Measurements from ENCODE around the gene CPS1.

CPS1 gene

DNA sequence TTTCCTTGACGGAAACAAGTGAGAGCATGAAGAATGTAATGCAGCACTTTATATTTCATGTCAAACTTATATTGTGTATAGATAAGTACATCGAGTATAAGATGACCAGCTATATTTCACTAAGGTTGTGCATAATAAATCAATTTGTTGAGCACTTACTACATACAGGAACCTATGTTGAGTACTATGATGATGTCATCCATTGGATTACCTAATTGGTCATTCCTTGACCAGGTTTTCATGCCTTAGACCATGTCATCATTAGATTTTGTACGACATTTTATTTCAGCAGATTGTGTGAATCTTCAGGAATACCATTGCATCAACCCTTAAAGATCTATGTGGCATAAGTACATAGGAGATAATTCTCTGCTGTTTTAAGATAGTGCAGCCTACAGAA is 119.7 kb downstream of the CPS1 start:
- DNase-seq (ENCODE audit: low read depth, low spot score), result no peak

DNA sequence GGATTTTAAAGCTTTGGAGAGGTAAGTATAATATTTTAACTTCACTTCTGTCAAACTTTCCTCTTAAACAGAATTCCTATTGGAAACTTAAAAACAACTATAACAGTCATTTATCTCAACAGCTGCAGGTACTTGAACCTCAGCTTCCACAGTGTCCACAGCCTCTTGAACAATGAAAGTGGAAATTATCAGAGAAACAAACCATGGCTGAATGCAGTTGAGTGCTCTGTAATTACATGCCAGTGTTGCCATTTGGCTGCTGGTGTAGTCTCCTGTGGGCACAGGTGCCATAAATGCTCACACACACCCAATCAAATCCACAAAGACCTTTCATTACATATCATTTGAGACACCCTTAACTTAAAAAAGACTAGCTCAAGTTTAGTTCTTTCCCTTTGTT is 125.1 kb downstream of the CPS1 start:
- no peak for DNase-seq (ENCODE audit: low read depth, low spot score)

DNA sequence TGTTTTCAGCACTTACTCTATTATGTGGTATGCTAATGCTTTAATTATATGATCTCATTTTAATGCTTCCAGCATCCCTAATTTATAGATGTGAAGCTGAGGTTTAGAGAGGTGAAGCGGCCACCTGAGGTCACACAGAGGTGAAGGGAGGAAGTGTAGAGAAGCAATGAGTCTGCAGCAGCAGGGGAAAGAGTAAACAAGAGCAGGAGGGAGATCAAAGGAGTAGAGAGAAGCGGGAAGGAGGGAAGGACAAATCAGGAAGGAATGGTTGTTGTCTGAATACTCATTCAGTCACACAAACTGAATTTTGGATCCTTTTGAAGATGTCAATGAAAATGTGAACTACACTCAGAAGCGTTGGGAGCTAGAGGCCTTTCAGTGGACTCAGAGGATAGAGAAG is 130.0 kb downstream of the CPS1 start:
- DNase-seq (ENCODE audit: low read depth, low spot score), result no peak

DNA sequence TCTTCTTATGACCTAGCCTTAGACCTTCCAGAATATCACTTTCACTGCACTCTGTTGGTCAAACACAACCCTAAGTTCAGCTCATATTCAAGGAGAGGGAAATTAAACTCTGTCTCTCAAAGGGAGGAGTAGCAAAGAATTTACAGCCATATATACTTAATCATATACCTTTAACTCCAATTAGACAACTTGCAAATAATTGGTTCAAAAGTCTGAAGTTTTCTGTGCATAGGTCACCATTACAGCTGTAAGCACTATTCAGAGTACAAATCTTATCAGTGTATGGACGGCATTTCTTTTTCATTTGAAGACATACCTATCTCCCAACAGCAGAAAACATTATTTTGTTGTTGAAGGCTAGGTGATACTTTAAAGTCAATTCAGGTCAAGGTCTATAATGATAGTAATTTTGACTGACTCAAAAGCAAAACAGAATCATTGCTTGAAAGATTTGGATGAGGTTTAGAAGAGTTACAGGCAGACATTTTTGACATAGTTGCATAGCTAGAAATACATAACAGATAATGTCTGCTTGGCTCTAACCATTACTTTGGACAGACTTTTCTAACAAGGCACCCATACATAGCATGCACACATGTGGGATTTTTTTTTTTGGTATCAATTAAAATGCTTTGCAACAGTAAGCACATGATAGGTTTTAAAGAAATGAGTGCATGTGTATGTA is 131.5 kb downstream of the CPS1 start:
- DNase-seq (ENCODE audit: low read depth, low spot score), result no peak

DNA sequence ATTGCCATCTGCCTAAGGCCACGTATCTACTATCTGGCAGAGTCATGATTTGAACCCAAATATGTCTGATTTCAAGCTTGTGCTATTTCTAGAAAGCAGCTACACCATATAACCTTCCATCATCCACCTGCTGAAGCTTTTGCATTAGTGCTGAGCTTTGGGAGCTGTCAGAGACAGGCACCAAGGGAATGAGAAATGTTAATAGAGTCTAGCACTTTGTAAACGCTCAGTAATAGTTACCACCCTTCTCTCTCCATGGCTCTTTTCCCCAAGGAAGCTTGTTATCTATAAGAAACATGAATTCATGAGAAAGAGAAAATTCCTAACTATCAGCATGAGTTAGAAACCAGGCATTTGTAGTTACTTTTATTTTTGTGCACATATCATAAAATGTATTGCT is 151.5 kb downstream of the CPS1 start:
- no peak for DNase-seq (ENCODE audit: low read depth, low spot score)

DNA sequence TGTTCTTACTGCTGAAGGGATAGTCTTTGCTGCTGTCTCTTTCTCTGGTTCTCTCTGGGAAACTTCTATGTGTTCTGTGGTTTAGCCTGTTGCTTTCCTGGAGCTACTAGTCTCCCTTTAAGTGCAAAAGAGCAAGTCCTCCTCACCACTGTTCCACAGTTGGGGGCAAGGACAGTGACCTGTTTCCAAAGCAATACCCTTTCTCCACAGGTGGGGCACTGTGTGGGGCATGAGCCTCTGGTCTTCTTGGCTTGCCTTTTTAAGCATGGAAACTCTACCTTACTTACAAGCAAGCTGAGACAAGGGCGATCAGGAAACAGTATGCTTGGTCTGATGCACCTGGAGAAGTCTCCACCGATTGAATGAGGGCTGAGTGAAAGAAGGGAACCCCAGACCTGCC is 156.7 kb downstream of the CPS1 start:
- DNase-seq (ENCODE audit: low read depth, low spot score), result no peak

DNA sequence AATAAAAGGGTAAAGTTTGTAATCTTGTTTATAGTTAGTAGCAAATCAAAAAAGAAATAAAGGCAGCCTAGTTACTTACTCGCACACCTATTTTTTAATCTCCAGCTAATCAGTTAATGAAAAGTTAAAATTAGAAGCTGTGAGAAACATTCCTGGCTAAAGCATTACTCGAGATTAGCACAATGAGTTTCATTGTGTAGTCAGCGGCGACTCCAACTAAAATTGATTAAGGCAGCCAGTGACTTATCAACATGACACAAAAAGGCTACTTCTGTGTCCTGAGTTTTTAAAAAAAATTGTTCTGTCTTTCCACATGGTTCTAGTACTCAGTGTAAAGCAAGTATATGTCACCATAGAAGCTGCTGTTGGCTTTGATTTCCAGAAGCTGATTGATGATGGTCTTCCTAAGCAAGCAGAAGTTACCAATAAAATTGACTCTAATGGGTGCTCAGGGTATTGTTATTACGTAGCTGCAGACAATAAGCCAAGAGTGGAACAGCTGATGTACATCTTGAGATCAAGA is 159.2 kb downstream of the CPS1 start:
- no peak for DNase-seq (ENCODE audit: low read depth, low spot score)

DNA sequence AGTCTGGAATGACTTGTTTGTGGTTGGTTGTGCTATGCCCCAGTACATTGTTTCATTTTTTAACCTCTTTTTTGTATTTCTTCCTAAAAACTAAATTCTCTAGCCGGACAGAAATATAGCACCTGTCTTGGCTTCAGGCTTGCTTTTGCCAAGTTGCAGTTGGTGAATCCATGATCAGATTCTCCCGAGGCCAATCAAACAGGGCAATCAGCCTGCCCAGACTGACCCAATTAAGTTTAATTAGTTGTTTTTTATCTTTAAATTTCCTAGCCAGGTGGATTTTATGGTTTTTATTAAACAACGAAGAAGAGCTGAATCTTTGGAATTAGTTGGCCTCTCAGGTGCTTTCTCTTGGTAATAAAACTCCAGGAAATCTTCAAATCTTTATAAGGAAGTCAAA is 162.1 kb downstream of the CPS1 start:
- no peak for DNase-seq (ENCODE audit: low read depth, low spot score)

DNA sequence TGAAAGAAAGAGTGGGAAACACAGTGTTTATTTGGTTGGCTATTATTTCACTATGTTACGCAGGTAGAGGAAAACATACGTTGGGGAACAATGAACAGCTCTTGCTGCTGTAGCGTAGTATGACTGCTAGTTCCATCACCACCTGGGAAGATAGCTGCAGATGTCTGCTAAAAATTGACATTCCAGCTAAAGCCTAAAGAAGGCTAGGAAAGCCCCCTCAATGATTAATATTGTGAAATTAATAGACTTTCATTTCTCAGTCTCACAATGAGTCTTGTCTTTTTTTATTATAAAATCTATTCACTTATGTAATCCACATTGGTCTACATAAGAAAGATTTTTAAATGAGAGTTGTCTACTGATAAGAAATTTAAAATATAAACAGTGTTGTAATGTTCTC is 165.7 kb downstream of the CPS1 start:
- no peak for DNase-seq (ENCODE audit: low read depth, low spot score)

DNA sequence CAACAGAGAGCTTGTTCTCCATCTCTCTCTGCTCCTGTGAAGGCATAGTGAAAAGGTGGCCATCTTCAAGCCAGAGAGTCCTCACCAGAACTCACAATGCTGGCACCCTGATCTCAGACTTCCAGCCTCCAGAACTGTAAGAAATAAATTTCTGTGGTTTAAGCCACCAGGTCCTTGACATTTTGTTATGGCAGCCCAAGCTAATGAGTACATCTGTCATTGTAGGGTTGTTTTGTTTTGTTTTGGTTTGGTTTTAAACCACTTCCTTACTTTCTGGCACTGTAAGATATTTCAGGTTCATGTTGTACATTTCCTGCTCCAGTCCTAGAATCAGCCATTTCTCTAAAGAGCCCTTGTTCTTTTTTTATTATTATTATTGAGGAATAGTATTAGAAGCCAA is 171.2 kb downstream of the CPS1 start:
- no peak for DNase-seq (ENCODE audit: low read depth, low spot score)

Data from activated CD4-positive, CD25-positive, alpha-beta regulatory T cell treated with anti-CD3 and anti-CD28 coated beads, Interleukin-2, amount 50 U/mL, for 16 hours (primary cell).